HG02840 (cell line): ENCODE data around the gene KRT8.

ENCODE experiments used
- ATAC-seq: cut with Tn5 transposase; IDR thresholded peaks from one replicate; pipeline ENCODE4 v1.9.1; 2021; ENCODE audit warnings: mild to moderate bottlenecking, moderate library complexity, moderate number of reproducible peaks; ENCODE audit not compliant: unreplicated experiment, low FRiP score

The KRT8 gene

DNA sequence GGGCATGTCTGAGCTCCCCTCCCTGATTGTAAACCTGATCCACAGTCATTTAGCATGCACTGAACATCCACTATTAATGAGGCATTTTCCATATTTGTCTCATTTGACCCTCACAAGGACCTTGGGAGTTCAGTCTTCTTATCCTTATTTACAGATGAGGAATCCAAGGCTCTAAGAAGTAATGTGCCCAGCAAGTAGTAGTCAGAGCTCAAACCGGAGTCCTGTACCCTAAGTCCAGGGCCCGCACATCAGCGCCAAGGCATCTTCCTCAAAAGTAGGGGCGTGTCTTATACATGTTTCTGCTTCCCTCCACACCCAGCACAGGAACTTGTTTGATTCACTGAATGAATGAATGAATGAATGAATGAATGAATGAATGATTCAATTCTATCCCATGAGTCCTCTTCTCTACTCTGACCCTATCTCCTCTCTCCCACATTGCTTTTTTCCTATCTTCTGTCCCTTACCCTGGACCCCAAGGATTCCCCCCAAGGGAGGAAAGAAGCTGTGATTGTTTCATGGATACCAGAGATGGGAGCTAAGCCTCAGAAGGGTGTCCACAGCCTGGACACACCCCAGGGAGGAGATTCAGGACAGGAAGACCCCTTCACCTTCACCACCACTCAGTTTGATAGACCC lies 21.8 kb upstream of the KRT8 start:
- ATAC-seq: no peak

DNA sequence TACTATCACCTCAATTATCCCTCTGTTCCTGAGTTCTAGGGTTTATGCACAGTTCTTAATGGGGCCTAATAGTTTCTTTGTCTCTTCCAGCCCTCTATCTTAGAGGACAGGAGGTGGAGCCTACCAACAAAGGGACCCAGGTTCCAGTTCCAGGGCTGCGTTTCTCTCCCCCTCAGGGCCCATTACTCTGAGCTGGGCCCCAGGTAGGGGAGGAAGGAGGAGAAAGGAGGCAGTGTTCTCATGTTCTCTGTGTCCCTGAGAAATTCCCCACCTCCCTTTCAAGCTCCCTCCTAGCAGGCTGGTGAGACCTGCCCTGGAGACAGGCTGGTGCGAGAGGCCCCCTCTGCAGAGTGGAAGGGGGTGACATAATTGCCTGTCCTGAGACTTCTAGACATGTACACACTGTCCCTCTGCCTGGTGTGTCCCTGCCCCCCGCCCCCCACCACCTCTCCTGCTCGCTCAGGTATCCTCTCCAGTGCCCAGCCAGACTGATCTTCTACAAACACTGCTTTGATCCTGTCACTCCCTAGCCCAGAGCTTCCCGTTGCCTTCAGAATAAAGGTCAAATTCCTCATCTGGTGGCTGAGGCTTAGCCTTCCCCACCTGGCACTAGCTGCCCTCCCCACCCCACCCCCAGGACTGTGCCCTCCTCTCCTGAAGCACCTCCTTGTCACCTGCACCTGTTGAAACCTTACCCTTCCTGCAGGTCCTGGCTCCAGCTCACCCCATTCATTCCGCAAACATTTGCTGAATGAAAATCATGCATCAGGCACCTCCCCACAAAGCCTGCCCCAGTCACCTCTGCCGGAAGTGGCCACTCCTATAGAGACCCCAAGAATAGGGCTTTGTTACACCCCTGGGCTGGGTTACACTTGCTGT lies 21.1 kb upstream of the KRT8 start:
- ATAC-seq: no peak

DNA sequence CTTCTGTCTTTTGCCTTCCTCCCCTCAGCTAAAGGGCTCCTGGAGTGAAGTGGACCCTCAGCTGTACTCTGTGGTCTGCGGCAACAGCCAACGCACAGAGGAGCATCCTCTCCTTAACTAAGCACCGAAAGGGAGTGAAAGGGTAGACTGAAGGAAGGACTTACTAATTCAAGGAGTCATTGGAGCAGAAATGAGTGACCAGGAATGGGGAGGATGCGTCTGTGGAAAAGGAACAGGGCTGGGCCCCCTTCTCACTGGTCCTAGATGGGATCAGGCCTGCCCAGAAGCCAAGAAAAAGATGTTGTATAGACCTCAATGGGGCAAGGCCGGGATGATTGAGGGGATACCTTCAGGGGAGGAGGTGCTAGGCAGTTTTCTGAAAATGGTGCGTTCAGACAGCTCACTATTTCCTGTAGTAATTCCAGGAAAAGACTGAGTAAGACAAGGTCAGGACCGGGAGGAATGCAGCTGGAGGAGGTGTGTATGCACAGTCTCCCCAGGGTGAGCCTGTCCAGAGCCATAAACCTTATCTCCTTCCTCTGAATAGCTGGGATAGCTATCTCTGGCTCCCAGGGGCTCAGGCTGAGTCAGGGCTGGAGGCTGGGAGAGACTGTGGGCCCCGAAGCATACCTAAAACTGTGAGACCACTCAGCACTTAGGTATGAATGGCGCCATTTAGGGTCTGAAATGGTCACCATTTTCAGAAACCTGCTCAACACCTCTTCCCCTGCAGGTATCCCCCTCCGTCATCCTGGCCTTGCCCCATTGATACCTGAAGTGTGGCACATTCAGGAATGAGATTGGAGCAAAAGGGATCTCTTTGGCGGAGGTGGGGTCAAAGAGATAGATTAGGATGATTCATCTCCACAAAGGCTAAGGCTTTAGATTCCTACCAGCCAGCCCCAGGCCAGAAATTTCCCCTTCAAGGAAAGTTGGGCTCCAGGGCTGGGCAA lies 20.2 kb upstream of the KRT8 start:
- no peak for ATAC-seq

GRCh38 chr12:52921488-52922165 lies 16.8 kb upstream of the KRT8 start:
- ATAC-seq: no peak

DNA sequence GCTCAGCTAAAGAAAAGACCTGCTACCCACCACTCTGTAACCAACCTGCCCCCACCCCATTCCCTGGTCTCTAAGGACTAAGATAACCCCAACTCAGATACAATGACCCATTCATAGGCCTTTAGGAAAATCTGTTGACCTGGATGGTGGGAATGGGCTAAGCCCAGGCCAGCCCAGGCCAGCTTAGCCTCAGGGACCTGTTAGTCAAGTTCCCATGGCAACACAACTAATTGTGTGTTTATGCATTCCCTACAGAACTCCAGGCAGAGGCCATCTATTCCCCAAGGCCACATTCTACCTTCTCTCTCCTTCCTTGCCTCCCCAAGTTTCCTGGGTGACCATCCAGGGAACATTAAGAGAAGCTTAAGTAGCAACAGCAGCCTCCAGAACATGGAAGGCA lies 16.1 kb upstream of the KRT8 start:
- no peak for ATAC-seq

GRCh38 chr12:52918784-52919183 lies 13.9 kb upstream of the KRT8 start:
- ATAC-seq: no peak

DNA sequence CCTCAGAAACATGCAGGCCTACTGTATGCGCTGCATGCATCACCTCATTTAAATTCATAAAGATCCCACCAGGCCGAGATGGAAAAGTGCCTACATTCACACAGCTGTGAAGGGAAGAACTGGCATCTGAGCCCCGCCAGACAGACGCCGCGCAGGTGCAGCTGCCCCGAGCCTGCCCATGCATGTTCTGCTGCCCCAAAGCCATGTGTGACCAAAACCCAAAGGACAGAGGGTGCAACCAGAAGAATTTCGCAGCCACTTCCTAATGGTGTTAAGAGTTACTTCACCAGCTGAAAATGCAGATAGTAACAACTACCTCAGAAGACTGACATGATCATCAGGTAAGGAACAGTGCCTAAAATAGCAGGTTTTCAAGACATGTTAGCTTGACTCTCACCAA lies 13.5 kb upstream of the KRT8 start:
- no peak for ATAC-seq

GRCh38 chr12:52917800-52918199 lies 12.9 kb upstream of the KRT8 start:
- no peak for ATAC-seq

DNA sequence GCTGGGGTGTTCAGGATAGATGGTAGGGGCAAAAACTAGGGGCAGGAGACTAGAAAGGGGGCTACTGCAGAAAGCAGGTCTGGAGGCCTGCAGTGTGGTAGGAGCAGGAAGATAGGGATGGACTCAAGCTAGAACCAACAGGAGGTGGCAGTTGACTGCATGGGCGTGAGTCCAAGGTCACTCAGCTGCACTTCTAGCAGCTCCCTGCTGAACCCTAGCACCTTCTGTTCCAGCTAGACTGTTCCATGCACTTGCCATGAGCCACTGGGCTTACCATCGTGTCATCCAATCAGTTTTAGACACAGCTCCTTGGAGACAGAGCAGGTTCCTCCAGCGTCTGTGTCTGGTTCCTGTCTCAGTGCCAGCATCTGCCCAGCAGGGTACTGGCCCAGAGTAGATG lies 11.3 kb upstream of the KRT8 start:
- no peak for ATAC-seq

DNA sequence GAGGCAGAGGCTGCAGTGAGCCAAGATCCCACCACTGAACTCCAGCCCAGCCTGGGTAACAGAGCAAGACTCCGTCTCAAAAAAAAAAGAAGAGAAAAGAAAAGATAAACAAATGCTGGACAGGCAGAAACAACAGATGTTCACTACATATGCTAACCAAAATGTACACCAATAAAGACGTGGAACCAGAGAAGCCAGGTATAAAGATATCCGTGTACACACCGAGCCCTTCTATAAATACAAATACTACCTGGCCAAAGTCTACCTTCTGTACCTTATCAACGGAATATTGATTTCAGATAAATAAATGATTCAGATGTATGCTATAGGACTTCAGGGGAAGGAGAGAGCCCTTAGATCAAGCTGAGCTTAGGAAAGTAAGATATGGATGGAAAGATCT lies 10.8 kb upstream of the KRT8 start:
- ATAC-seq: no peak

- no peak for ATAC-seq
Observed at GRCh38 chr12:52914576-52915121, 9.8 kb upstream of the KRT8 start.

DNA sequence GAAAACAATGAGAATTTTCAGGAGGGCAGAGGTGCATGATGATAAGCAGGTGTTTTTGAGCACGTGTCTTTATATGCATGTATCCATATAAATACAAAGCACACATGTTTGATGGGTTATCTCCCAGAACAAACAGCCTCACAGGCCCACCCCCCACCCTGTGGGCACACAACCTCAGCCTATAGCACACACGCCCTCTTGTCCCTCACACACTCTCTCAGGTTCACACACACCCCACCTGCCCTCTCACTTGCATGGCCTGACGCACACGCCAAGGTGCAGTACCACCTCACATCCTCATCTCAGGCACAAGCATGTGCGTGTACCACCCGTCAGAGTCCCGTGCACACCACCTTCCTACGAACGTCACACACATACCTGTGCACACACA lies 8.6 kb upstream of the KRT8 start:
- no peak for ATAC-seq

- no peak for ATAC-seq
Observed at GRCh38 chr12:52912711-52913430, 8.0 kb upstream of the KRT8 start.

- no peak for ATAC-seq
Observed at GRCh38 chr12:52910248-52910883, 5.5 kb upstream of the KRT8 start.

DNA sequence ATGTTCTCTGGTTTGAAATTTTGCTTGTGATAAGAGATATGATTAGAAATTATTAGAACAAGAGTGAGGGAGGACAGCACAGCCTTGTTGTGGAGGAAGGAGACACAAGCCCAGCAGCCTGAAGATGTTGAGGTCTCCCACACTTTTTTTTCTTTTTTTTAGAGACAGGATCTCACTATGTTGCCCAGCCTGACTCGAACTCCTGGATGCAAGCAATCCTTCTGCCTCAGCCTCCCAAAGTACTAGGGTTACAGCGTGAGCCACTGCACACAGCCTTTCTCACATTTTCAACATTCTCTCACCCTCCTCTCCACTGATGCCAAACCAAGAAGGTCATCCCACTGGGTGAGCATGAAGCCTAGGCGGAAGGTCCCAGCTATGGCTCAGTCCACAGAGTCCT lies 4.9 kb upstream of the KRT8 start:
- no peak for ATAC-seq

- ATAC-seq: no peak
Observed at GRCh38 chr12:52909331-52909730, 4.5 kb upstream of the KRT8 start.

GRCh38 chr12:52907092-52907810 lies 2.4 kb upstream of the KRT8 start:
- ATAC-seq: no peak

DNA sequence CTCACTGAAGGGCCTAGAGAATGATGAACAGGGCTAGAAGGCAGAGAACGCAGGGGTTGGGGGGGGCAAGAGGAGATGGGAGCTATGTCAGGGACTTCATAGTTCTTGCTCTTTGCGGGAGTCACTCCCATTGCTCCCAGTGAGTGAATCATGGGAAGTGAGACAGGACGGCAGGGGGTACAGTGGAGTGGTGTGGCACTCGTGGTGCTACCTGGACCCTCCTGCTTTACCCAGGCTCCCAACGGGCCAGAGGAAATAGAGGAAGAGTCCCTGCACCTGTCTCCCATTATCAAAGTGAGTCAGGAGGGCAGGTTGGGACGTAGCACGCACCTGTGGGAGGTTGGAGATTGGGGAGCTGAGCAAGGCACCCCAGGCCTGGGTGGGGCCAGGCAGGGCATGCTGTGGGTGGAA lies 1.3 kb upstream of the KRT8 start:
- ATAC-seq: no peak
